ENCODE results near the gene SMIM35.

DNA sequence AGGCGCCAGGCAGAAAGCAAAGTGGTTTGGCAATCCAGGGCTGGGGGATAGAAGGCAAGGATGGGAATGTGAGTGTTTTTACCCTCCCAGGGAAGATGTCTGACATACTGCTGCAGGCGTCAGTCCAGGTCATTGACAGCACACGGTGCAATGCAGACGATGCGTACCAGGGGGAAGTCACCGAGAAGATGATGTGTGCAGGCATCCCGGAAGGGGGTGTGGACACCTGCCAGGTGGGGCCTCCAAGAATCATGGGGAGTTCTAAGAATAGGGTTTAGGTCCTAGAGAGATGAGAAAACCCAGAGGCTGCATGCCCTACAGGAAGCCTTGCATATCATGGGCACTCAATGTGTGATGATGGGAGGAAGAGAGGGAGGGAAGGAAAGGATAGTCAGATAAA, 28.3 kb upstream of the SMIM35 start:
- TF ChIP-seq, protein P1, sequence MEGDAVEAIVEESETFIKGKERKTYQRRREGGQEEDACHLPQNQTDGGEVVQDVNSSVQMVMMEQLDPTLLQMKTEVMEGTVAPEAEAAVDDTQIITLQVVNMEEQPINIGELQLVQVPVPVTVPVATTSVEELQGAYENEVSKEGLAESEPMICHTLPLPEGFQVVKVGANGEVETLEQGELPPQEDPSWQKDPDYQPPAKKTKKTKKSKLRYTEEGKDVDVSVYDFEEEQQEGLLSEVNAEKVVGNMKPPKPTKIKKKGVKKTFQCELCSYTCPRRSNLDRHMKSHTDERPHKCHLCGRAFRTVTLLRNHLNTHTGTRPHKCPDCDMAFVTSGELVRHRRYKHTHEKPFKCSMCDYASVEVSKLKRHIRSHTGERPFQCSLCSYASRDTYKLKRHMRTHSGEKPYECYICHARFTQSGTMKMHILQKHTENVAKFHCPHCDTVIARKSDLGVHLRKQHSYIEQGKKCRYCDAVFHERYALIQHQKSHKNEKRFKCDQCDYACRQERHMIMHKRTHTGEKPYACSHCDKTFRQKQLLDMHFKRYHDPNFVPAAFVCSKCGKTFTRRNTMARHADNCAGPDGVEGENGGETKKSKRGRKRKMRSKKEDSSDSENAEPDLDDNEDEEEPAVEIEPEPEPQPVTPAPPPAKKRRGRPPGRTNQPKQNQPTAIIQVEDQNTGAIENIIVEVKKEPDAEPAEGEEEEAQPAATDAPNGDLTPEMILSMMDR (IDR thresholded peaks at IDR 0.05) = no peak
- no peak for TF ChIP-seq POLR2A (IDR thresholded peaks at IDR 0.05)
